ENCODE data around the gene CD58.

The CD58 gene

GRCh38 chr1:116538544-116538943 is 32.3 kb downstream of the CD58 start:
- DNase-seq, result no peak

GRCh38 chr1:116537898-116538297 is 32.9 kb downstream of the CD58 start:
- peak in 1 of 2 experiments; percentile 19 for DNase-seq

GRCh38 chr1:116537040-116537831 is 33.6 kb downstream of the CD58 start:
- DNase-seq, result no peak

- no peak for DNase-seq
Observed at GRCh38 chr1:116534014-116534739, 36.6 kb downstream of the CD58 start.

- no peak for DNase-seq
Observed at GRCh38 chr1:116533429-116533820, 37.4 kb downstream of the CD58 start.

GRCh38 chr1:116532671-116533428 is 38.0 kb downstream of the CD58 start:
- no peak for DNase-seq

GRCh38 chr1:116531917-116532316 is 38.9 kb downstream of the CD58 start:
- no peak for DNase-seq

GRCh38 chr1:116529681-116530080 is 41.1 kb downstream of the CD58 start:
- DNase-seq, result no peak

- DNase-seq, result no peak
Observed at GRCh38 chr1:116529199-116529631, 41.6 kb downstream of the CD58 start.

GRCh38 chr1:116528329-116529083 is 42.3 kb downstream of the CD58 start:
- DNase-seq, result no peak

GRCh38 chr1:116525440-116525839 is 45.4 kb downstream of the CD58 start:
- no peak for DNase-seq

GRCh38 chr1:116521186-116521585 is 49.6 kb downstream of the CD58 start:
- DNase-seq, result peak in 1 of 2 experiments; percentile 13

- DNase-seq, result no peak
Observed at GRCh38 chr1:116518400-116518799, 52.4 kb downstream of the CD58 start.

GRCh38 chr1:116516631-116517030 is 54.2 kb downstream of the CD58 start:
- no peak for DNase-seq

GRCh38 chr1:116515702-116516101 is 55.1 kb downstream of the CD58 start:
- peak; percentile 60 to 64 for DNase-seq

- DNase-seq, result peak; percentile 97 to 99
Observed at GRCh38 chr1:116514708-116515525, 55.9 kb downstream of the CD58 start.

GRCh38 chr1:116513956-116514355 is 56.9 kb downstream of the CD58 start:
- DNase-seq, result no peak

- no peak for DNase-seq
Observed at GRCh38 chr1:116511459-116512019, 59.3 kb downstream of the CD58 start.

GRCh38 chr1:116510361-116510760 is 60.5 kb downstream of the CD58 start:
- no peak for DNase-seq

GRCh38 chr1:116508984-116509980 is 61.5 kb downstream of the CD58 start:
- peak; percentile 71 for DNase-seq

Measured in Kasumi-1 (cell line).